Activated naive CD4-positive, alpha-beta T cell treated with anti-CD3 and anti-CD28 coated beads, Interleukin-2, amount 50 U/mL, for 24 hours (primary cell): ENCODE data around the gene TREH.

Experiments used
- H3K27ac Mint-ChIP-seq: one replicate; pipeline ENCODE4 v1.8.0; 2021; ENCODE audit warnings: mild to moderate bottlenecking, mixed read lengths
- H3K27me3 Mint-ChIP-seq: one replicate; pipeline ENCODE4 v1.8.0; 2021; ENCODE audit warnings: mixed read lengths
- H3K36me3 Mint-ChIP-seq: one replicate; pipeline ENCODE4 v1.8.0; 2021; ENCODE audit warnings: mixed read lengths
- H3K4me1 Mint-ChIP-seq: one replicate; pipeline ENCODE4 v1.8.0; 2021; ENCODE audit warnings: mixed read lengths
- H3K4me3 Mint-ChIP-seq: one replicate; pipeline ENCODE4 v1.8.0; 2021; ENCODE audit warnings: mild to moderate bottlenecking, mixed read lengths
- H3K9me3 Mint-ChIP-seq: one replicate; pipeline ENCODE4 v1.8.0; 2021; ENCODE audit warnings: mixed read lengths

The TREH gene

DNA sequence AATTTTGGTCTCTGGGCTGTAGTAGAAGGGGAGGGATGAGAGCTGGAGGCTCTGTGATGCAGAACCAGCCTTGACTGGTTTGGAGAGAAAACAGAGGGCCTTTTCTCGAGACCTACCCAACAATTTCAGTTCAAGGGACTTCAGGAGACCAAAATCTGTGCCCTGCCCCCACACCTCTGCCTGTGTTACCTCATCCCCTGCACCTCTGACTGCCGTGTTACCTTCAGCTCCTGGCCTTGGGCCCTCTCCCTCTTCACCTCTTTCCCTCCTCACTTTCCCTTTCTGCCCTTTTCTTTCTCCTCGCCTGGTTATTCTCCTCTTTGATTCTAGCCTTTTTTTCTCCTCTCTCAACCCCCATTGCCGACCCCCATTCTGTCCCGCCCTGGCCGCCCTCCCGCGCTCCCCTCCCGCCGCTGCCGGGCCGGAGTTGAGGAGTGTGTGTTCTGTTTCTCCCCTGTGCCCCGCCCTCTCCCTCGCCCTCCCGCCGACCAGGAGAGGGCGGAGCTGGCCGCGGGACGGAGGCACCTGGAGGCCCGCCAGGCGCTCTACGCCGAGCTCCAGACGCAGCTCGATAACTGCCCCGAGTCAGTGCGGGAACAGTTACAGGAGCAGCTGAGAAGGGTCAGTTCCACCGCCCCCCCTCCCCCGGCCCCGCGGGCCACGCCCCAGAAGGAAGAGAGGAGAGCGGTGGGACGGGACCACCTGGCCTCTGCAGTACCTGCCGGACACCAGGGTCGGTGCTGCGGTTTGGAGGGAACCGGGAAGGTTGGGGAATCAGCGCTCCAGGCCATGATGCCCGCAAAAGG, 44.8 kb downstream of the TREH start:
- Mint-ChIP-seq H3K4me1 (no peaks in the 10 kb centered on the region), H3K4me3 (peak overlapping the region; percentile 4), H3K27ac (no peak overlapping the region), H3K9me3 (no peaks in the 10 kb centered on the region), H3K36me3 (no peaks in the 10 kb centered on the region), H3K27me3 (no peaks in the 10 kb centered on the region)

DNA sequence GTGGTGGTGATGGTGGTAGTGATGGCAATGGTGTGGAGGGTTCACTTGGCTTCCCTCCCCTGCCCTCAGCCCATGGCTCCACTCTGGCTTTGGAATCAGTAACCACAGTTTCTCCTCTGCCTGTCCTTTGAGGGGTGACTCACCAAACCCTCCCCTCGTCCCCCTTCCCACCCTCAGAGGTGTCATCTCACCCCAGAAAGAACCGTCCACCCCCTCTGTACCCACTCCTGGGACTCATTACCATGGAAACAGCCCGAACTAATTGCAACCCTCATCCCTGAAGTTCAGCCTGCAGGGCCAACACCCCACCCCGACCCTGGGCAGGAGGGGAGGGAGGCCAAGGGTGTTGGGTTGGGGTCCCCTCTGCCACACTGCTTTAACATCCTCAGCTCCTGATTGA, 45.5 kb downstream of the TREH start:
- Mint-ChIP-seq H3K27me3 (no peaks in the 10 kb centered on the region), H3K4me3 (no peak overlapping the region), H3K27ac (no peak overlapping the region), H3K36me3 (no peaks in the 10 kb centered on the region), H3K9me3 (no peaks in the 10 kb centered on the region), H3K4me1 (no peaks in the 10 kb centered on the region)

DNA sequence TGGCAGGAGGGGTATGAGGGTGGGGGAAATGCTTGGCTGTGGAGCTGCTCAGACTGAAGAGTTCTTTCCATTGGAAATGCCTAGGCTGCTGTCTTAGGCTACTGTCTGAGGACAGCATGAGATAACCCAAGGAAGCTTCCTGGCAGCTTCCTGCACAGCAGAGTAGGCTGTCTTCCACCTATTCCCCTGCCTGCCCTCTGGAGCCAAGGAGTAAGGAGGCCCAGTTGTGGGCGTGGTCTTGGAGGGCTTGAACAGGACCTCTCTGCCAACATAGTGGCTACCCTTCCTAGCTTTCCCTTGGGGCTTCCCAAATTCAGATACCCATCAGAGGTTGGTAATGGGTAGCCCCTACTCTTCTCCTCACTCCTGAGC, 46.1 kb downstream of the TREH start:
- Mint-ChIP-seq H3K4me3 (no peak overlapping the region), H3K27me3 (no peaks in the 10 kb centered on the region), H3K9me3 (no peaks in the 10 kb centered on the region), H3K27ac (no peak overlapping the region), H3K36me3 (no peaks in the 10 kb centered on the region), H3K4me1 (no peaks in the 10 kb centered on the region)

DNA sequence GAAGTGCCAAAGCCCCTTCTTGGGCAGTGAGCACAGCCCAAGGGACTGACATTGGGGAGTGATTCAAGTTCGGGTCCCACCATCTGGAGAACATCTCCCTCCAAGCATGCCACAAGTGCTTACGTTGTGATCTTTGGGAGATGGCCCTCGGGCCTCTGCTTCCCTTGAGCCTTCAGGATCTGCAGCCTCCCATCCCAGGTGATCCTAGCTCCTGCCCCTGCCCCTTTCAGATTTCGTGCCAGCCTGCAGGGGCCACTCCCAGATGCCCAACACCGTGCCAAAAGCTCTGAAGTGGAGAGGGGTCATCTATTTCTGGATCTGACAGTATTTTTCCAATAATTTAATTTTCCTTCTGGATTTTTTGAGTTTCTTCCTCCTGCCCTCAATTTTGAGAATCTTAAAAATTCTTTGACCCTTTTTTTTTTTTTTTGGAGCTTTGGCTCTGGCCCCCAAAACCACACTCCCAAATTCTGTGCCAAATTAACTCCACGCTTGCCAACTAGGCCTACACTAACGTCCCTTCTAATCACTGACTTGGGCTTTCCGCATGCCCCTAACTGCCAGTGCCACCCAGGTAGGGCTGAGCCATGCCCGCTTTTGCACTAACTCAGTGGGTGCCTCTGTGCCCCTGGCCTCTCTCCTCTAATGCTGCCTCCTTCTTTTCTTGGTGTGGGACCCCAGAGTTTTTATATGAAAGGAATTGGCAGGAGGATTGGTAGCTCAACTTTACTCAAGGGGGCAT, 46.7 kb downstream of the TREH start:
- Mint-ChIP-seq H3K4me3 (no peak overlapping the region), H3K27me3 (no peaks in the 10 kb centered on the region), H3K9me3 (no peaks in the 10 kb centered on the region)

DNA sequence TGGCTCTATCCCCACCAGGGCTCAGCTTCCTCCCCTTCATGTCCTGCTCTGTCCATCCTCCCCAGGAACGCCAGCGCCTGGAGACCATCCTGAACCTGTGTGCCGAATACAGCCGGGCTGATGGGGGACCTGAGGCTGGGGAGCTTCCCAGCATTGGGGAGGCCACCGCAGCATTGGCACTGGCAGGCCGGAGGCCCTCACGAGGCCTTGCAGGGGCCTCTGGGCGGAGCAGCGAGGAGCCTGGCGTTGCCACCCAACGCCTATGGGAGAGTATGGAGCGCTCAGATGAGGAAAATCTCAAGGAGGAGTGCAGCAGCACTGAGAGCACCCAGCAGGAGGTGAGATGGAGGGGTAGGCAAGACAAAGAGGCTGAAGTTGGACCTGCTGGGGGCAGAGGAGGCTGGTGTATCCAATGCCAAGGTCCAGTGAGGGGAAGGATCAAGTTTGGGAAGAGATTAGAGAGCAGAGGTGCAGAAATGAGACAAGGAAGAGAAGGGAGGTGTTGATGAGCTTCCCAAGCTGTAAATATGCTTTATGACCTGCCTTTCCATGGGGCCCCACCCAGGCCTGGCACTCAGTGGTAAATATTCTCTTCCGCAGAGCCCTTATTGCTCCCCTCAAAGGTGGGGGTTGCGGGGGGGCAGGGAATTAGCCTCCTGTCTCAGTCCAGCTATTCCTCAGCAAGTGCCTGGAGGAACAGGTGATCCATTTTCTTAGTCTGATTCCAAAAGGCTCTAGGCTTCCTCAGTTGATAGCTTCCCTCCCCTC, 48.1 kb downstream of the TREH start:
- no peak overlapping the region for H3K4me3 Mint-ChIP-seq
- no peak overlapping the region for H3K27ac Mint-ChIP-seq
- H3K9me3 Mint-ChIP-seq, result no peaks in the 10 kb centered on the region
- no peaks in the 10 kb centered on the region for H3K4me1 Mint-ChIP-seq
- no peaks in the 10 kb centered on the region for H3K36me3 Mint-ChIP-seq
- H3K27me3 Mint-ChIP-seq, result no peaks in the 10 kb centered on the region

More for the DNA sequence above, 46.7 kb downstream of the TREH start:
- Mint-ChIP-seq H3K4me1 (no peaks in the 10 kb centered on the region), H3K36me3 (no peaks in the 10 kb centered on the region), H3K27ac (no peak overlapping the region)

DNA sequence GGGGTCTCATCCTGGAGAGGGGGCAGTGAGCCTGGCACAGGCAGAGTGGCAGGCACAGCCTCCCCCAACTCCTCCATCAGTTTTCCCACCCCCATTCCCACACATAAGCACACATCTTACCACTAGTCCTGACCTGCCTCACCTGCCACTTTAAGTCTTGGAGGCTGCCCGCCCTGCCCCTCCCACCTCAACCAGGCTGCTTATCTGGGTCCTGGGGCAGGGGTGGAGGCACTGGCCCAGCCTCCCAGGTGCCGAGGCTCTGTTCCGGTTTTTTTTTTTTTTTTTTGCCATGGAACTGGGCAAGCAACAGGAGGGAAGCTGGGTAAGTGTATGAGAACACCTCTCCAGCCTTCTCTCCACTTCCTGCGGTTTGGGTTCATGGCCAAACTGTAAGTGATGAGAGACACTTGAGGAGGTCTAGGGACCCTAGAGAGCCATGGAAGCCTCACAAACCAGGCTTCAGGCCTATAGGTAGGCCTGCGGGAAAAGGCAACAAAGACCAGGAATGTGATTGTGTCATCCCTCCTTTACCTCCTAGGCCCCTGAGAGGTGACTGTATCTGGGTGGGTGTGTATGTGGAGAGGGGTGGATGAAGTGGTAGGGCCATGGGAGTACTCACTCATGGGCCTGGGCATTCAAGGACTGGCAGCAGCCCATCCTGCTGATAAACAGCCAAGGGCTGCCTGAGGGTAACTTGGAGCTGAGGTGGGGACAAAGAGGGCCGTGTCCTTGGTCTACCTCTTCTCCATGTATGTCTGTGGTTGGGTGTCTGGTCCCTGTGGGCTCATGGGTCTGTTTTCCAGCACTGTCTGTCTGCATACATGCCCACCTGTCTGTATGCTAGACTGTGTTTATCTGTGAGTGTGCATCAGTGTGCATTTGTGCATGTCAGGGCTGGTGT, 49.4 kb downstream of the TREH start:
- Mint-ChIP-seq H3K9me3 (no peaks in the 10 kb centered on the region), H3K27ac (no peak overlapping the region), H3K4me1 (no peaks in the 10 kb centered on the region), H3K36me3 (no peaks in the 10 kb centered on the region), H3K4me3 (no peak overlapping the region), H3K27me3 (no peaks in the 10 kb centered on the region)

DNA sequence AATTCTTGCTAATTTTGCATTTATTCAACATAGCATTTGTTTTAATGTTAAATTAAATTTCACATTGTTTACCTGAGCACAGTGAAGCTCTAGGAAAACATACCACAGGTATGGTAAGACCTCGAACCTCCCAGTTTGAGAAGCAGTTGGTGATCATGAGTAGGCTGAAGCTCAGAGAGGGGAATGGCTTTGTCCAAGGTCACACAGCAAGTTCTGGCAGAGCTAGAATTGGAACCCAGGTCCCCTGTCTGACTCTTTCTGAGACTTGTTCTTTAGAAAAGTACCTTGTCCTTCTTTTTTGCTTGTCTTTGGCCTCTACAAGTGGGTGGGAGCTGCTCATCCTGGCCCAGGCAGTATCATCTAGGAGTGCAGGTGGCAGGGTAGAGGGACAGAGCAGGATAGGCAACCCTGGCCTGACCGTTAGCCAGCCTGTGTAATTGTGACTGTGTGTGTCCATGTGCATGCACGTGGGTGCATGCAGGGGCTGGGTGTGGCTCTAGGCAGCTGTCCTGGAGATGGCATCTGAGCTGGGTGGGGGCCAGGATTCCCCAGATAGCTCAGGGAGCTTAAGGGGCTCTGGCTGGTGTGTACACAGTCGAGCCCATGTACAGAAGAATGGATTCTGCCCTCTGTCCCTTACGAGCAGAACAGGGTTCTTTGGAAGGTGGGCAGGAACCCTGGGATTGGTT, 50.4 kb downstream of the TREH start:
- Mint-ChIP-seq H3K4me3 (no peak overlapping the region), H3K27me3 (no peaks in the 10 kb centered on the region), H3K4me1 (no peaks in the 10 kb centered on the region), H3K9me3 (no peaks in the 10 kb centered on the region), H3K36me3 (no peaks in the 10 kb centered on the region), H3K27ac (no peak overlapping the region)

DNA sequence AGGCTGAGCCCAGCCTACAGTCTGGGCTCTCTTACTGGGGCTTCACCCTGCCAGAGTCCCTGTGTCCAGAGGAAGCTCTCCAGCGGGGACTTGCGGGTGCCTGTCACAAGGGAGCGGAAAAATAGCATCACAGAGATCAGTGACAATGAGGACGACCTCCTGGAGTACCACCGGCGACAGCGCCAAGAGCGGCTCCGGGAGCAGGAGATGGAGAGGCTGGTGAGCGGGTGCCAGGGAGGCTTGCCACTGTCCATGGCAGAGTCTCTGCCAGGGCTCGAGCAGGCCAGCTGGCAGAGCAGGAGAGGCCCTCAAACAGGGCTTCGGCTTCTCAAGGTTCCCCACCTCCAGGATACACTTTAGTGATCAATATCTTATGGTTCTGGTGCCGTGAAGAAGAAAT, 51.0 kb downstream of the TREH start:
- H3K4me1 Mint-ChIP-seq, result no peaks in the 10 kb centered on the region
- H3K27me3 Mint-ChIP-seq, result no peaks in the 10 kb centered on the region
- H3K4me3 Mint-ChIP-seq, result no peak overlapping the region
- H3K27ac Mint-ChIP-seq, result no peak overlapping the region
- H3K9me3 Mint-ChIP-seq, result no peaks in the 10 kb centered on the region
- no peaks in the 10 kb centered on the region for H3K36me3 Mint-ChIP-seq

DNA sequence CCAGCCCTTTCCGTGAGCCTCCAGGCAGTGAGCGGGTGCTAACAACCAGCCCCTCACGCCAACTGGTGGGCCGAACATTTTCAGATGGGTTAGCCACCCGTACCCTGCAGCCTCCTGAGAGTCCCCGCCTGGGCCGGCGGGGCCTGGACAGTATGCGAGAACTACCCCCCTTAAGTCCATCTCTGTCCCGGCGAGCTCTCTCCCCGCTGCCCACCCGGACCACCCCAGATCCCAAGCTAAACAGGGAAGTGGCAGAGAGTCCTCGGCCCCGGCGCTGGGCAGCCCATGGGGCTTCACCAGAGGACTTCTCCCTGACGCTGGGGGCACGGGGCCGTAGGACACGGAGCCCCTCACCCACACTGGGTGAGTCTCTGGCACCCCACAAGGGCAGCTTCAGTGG, 51.4 kb downstream of the TREH start:
- Mint-ChIP-seq H3K9me3 (no peaks in the 10 kb centered on the region), H3K27ac (no peak overlapping the region), H3K36me3 (no peaks in the 10 kb centered on the region), H3K4me3 (no peak overlapping the region), H3K27me3 (no peaks in the 10 kb centered on the region), H3K4me1 (no peaks in the 10 kb centered on the region)

DNA sequence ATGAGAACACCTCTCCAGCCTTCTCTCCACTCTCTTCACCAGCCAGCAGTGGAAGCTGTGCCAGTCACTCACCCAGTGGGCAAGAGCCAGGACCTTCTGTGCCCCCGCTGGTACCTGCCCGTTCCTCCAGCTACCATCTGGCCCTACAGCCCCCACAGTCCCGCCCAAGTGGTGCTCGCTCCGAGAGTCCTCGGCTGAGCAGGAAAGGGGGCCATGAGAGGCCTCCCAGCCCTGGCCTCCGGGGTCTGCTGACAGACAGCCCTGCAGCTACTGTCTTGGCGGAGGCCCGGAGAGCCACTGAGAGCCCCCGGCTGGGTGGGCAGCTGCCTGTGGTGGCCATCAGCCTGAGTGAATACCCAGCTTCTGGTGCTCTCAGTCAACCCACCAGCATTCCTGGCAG, 51.9 kb downstream of the TREH start:
- Mint-ChIP-seq H3K27me3 (no peaks in the 10 kb centered on the region), H3K4me1 (no peaks in the 10 kb centered on the region), H3K36me3 (no peaks in the 10 kb centered on the region), H3K27ac (no peak overlapping the region), H3K4me3 (no peak overlapping the region), H3K9me3 (no peaks in the 10 kb centered on the region)

DNA sequence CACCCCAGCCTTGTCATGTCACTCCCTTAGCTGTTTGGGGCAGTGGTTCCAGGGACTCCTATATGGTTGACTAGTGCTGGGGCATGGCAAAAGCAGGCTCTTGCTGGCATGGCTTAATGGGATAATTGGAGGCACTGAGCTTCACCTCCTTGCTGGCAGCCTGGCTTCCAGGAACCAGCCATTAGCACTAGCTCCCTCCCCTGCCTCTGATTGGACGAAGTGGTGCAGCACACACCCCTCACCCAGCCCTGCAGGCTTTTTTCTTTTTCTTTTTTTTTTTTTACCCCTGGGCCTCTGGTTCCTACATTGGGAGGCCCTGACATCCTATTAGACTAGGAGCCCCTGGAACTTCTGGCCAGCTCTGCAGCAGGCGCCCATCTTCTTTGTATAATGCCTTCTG, 53.5 kb downstream of the TREH start:
- Mint-ChIP-seq H3K4me3 (no peak overlapping the region), H3K27me3 (no peaks in the 10 kb centered on the region), H3K9me3 (no peaks in the 10 kb centered on the region), H3K4me1 (peaks cover 5% of the 10 kb centered on the region), H3K36me3 (no peaks in the 10 kb centered on the region), H3K27ac (no peak overlapping the region)

DNA sequence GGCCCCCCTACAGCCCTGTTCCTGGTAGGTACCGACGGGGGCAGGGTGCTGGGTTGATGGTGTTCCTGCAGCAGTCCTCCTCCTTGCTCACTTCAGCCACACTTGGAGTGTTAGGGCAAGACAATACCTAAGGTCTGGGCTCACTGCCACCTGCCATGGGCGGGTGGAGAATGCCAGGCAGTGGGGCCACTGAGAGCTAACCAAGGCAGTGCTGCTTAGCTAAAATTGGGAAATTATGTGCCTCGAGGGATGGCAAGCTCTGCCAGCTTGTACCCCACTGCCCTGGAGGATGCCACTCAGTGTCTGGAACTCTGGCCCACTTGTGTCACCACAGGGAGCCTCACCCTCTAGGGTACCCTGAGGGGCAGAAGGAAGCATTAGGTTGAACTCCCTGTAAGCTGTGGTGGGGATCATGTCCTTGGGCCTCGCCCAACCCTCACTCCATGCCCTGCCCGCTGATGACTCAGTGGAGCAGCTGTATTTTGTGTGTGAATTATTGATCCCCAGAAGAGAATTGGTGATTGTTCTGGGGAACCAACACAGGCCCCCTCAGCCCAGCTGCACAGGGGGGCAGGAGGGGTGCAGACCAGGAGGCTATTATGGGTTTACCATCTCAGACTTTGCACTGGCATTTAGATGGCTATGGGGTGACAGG, 54.3 kb downstream of the TREH start:
- Mint-ChIP-seq H3K9me3 (no peaks in the 10 kb centered on the region), H3K4me1 (peaks cover 8% of the 10 kb centered on the region), H3K27ac (no peak overlapping the region), H3K27me3 (no peaks in the 10 kb centered on the region), H3K4me3 (no peak overlapping the region), H3K36me3 (no peaks in the 10 kb centered on the region)

DNA sequence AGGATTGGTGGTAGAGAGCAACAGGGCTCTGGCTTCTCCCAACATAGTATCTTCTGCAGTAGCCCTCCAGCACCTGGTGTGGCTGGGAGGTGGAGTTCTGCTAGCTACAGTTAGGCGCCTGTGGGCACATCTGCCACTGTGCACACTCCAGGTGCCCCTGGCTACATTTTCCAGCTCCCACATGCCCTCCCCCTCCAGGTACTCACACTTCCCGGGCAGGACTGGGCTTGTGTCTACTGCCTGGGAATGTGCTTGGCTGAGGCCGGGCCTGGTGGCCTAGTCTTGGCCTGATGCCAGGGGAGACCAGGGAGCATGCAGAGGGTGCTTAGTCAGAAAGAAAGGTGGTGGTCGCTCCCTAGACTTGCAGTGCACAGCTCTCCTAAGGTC, 56.2 kb downstream of the TREH start:
- H3K27me3 Mint-ChIP-seq, result no peaks in the 10 kb centered on the region
- H3K4me3 Mint-ChIP-seq, result no peak overlapping the region
- no peak overlapping the region for H3K27ac Mint-ChIP-seq
- no peaks in the 10 kb centered on the region for H3K9me3 Mint-ChIP-seq
- peaks cover 14% of the 10 kb centered on the region for H3K4me1 Mint-ChIP-seq
- peaks cover 2% of the 10 kb centered on the region for H3K36me3 Mint-ChIP-seq
